Caco-2 (cell line): ENCODE measurements around the gene ERCC6. TPM values are rescaled to one million over a fixed set of nuclear protein-coding genes. Genes with fewer than 3 reads are reported as not detected.

Experiments
- BruUV-seq: library from RNA; stranded (reverse); fragments of 400-500 nt; replicated peaks from 2 replicates; lab custom pipeline; 2021; lab: Mats Ljungman, UMichigan
- CTCF ChIA-PET: fragments of 300-600 bp; sonication (Branson Sonifier 250); formaldehyde crosslinking; loops from one replicate; lab custom pipeline; 2022; ENCODE audit warnings: antibody characterized with exemption; lab: Charles Lee
- POLR2A ChIA-PET: fragments of 300-600 bp; sonication (Branson Sonifier 250); formaldehyde crosslinking; loops from one replicate; lab custom pipeline; 2022; ENCODE audit warnings: antibody characterized with exemption; lab: Charles Lee
- DNase-seq, 2 experiments: peaks; one replicate each; pipeline versions ENCODE4 v3.0.0 to v3.0.0-alpha.2; 2020 to 2022
- H3K27me3 ChIP-seq: replicated peaks from 2 replicates; pipeline ENCODE4 v1.6.0; 2011; ENCODE audit warnings: low read length; ENCODE audit not compliant: control insufficient read depth, insufficient read depth
- H3K36me3 ChIP-seq: 2 replicates; pipeline ENCODE4 v1.5.1; 2011; ENCODE audit warnings: low read length; ENCODE audit not compliant: control insufficient read depth, insufficient read depth
- H3K4me1 ChIP-seq: fragments of 250-450 bp; sonication (Bioruptor Pico); 2 replicates; pipeline ENCODE4 v1.5.1; 2020; ENCODE audit warnings: mild to moderate bottlenecking
- H3K4me3 ChIP-seq: 2 replicates; pipeline ENCODE4 v1.5.1; 2011; ENCODE audit warnings: low read depth, mild to moderate bottlenecking, control low read depth, low read length
- H3K9me3 ChIP-seq: fragments of 250-450 bp; sonication (Bioruptor Pico); 2 replicates; pipeline ENCODE4 v1.5.1; 2020; ENCODE audit warnings: mild to moderate bottlenecking, moderate library complexity
- H3K27ac Mint-ChIP-seq: one replicate; pipeline ENCODE4 v1.8.0; 2022; ENCODE audit warnings: mixed read lengths; ENCODE audit not compliant: unreplicated experiment
- H3K27me3 Mint-ChIP-seq: one replicate; pipeline ENCODE4 v1.8.0; 2022; ENCODE audit warnings: mixed read lengths; ENCODE audit not compliant: insufficient read depth, unreplicated experiment
- H3K36me3 Mint-ChIP-seq: one replicate; pipeline ENCODE4 v1.8.0; 2022; ENCODE audit warnings: mild to moderate bottlenecking, mixed read lengths; ENCODE audit not compliant: insufficient read depth, unreplicated experiment
- H3K4me1 Mint-ChIP-seq: one replicate; pipeline ENCODE4 v1.8.0; 2022; ENCODE audit warnings: low read depth, mixed read lengths; ENCODE audit not compliant: unreplicated experiment
- H3K4me3 Mint-ChIP-seq: one replicate; pipeline ENCODE4 v1.8.0; 2022; ENCODE audit warnings: mild to moderate bottlenecking, moderate library complexity, mixed read lengths; ENCODE audit not compliant: unreplicated experiment
- H3K9me3 Mint-ChIP-seq: one replicate; pipeline ENCODE4 v1.8.0; 2022; ENCODE audit warnings: mixed read lengths; ENCODE audit not compliant: unreplicated experiment
- CTCF ChIP-seq, 2 experiments: fragments of 200-600 bp in 1 of 2; IDR thresholded peaks; 1 replicate in 1 of 2; 2 replicates in 1 of 2; pipeline versions ENCODE4 v1.5.1 to v1.8.0; 2011 to 2022; ENCODE audit warnings: antibody characterized with exemption in 1 of 2, control low read depth in 1 of 2, inconsistent platforms in 1 of 2, low read depth in 1 of 2, low read length in 1 of 2, mild to moderate bottlenecking in 1 of 2, moderate library complexity in 1 of 2; ENCODE audit not compliant: insufficient read depth in 1 of 2, severe bottlenecking in 1 of 2, unreplicated experiment in 1 of 2
- intact Hi-C: fragments of 100-400 bp; cut with micrococcal nuclease; formaldehyde crosslinking; loops from one replicate; pipeline ENCODE4 v1.10.0; 2022; ENCODE audit not compliant: unreplicated experiment
- total RNA-seq: library from RNA; stranded (reverse); gene quantifications from 2 replicates; pipeline ENCODE4 v1.2.3, GENCODE V29; 2022

The ERCC6 gene
- total RNA-seq, 1 experiment from 2014 or later: 30.2 TPM

GRCh38 chr10:49520122-49520775 lies 18.7 kb downstream of the ERCC6 start:
- H3K27me3 Mint-ChIP-seq: no peaks in the 10 kb centered on the region
- TF ChIP-seq CTCF (IDR thresholded peaks at IDR 0.05; ENCODE audit: insufficient read depth in 1 of 2, low read depth in 1 of 2, low read length in 1 of 2, severe bottlenecking in 1 of 2, unreplicated experiment in 1 of 2): no peak
- no peak overlapping the region for H3K4me3 Mint-ChIP-seq
- BruUV-seq: no TSS peak
- intact Hi-C loops: no loop called here
- peaks cover 10% of the 10 kb centered on the region for H3K36me3 Mint-ChIP-seq
- Histone ChIP-seq H3K4me3 (no peak overlapping the region), H3K27me3 (no peaks in the 10 kb centered on the region), H3K4me1 (no peaks in the 10 kb centered on the region), H3K36me3 (peaks cover 7% of the 10 kb centered on the region), H3K9me3 (no peaks in the 10 kb centered on the region)
- CTCF ChIA-PET: interaction anchor here (1.6 to 1.8 kb wide), 3 partner anchors 18 to 140 kb away, joined by 3 to 11 read pairs (median 9); partner anchors contain the start of gene ERCC6
- no peak overlapping the region for H3K27ac Mint-ChIP-seq
- POLR2A ChIA-PET: no interaction called here
- no peak for DNase-seq
- H3K9me3 Mint-ChIP-seq: no peaks in the 10 kb centered on the region
- no peaks in the 10 kb centered on the region for H3K4me1 Mint-ChIP-seq

DNA sequence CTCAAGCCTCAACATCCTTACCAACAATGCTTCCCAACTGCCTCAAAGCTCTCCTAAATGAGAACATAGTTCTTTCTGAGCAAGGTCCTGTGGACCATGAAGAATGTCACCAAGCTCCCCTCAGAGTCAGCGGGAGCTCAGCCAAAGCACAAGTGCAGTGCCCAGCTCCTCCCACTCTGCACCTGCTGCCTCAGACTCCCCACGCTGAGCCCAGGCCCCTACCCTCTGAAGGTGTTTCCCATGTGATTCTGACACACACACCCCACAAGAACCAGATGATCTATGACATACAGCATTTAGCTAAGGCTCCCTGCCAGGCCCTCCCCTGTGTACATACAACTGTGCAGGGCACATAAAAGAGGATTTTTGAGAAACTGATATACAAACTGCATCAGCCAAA lies 19.2 kb downstream of the ERCC6 start:
- no peaks in the 10 kb centered on the region for H3K27me3 ChIP-seq
- H3K4me1 ChIP-seq: no peaks in the 10 kb centered on the region
- BruUV-seq: no TSS peak
- Mint-ChIP-seq H3K27me3 (no peaks in the 10 kb centered on the region), H3K36me3 (peaks cover 15% of the 10 kb centered on the region), H3K4me1 (no peaks in the 10 kb centered on the region), H3K4me3 (no peak overlapping the region), H3K9me3 (no peaks in the 10 kb centered on the region), H3K27ac (no peak overlapping the region)
- ChIA-PET POLR2A (no interaction called here), CTCF (interaction anchor here (0.7 to 1.8 kb wide), 8 partner anchors 9 to 140 kb away, joined by 3 to 52 read pairs (median 4); partner anchors contain the start of gene ERCC6)
- H3K4me3 ChIP-seq: no peak overlapping the region
- DNase-seq: no peak
- peaks cover 7% of the 10 kb centered on the region for H3K36me3 ChIP-seq
- no peak for TF ChIP-seq CTCF (IDR thresholded peaks at IDR 0.05; ENCODE audit: insufficient read depth in 1 of 2, low read depth in 1 of 2, low read length in 1 of 2, severe bottlenecking in 1 of 2, unreplicated experiment in 1 of 2)
- H3K9me3 ChIP-seq: no peaks in the 10 kb centered on the region
- intact Hi-C loops: loop anchor here (1.0 to 10.0 kb wide), 5 partner anchors 100 to 635 kb away; no protein-coding TSS in a partner anchor

DNA sequence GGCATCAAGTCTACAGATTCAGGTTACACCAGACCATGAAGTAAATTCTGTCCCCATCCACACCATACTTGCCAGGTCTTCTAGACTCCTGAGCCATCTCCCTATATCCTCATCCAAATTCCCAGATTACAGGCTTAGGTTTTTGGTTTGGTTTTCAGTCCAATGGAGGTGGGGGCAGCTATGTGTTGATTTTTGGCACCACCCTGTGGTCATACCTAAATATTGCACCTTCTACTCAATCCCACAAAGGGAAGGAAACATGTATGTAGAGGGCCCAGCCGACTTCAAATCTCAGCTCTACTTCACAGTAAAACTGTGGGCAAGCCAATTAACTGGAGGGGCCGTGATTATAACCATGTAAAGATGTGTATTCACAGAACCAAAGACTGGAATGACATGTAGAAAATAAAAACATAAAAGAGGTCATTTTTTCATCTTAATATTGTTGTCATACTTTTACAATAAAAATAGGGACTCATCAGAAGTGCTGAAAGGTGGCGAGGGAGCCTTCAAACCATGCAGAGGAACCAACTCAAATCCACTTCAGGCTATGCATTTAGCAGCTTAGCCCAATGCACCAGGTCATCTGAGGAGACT lies 19.8 kb downstream of the ERCC6 start:
- H3K27ac Mint-ChIP-seq: no peak overlapping the region
- intact Hi-C loops: loop anchor here (1.0 to 10.0 kb wide), 5 partner anchors 100 to 634 kb away; no protein-coding TSS in a partner anchor
- ChIA-PET CTCF (interaction anchor here (0.7 to 1.8 kb wide), 10 partner anchors 8 to 139 kb away, joined by 3 to 52 read pairs (median 4); partner anchors contain the start of gene ERCC6), POLR2A (no interaction called here)
- Histone ChIP-seq H3K27me3 (no peaks in the 10 kb centered on the region), H3K4me1 (no peaks in the 10 kb centered on the region), H3K4me3 (no peak overlapping the region), H3K36me3 (peaks cover 7% of the 10 kb centered on the region; the same call in 1 of the 2 replicates), H3K9me3 (no peaks in the 10 kb centered on the region)
- BruUV-seq: no TSS peak
- peak; percentile 79 to 81 for TF ChIP-seq CTCF (IDR thresholded peaks at IDR 0.05; ENCODE audit: insufficient read depth in 1 of 2, low read depth in 1 of 2, low read length in 1 of 2, severe bottlenecking in 1 of 2, unreplicated experiment in 1 of 2)
- peak in 1 of 2 experiments; percentile 67 for DNase-seq
- no peaks in the 10 kb centered on the region for H3K27me3 Mint-ChIP-seq
- peaks cover 16% of the 10 kb centered on the region for H3K36me3 Mint-ChIP-seq
- H3K4me1 Mint-ChIP-seq: no peaks in the 10 kb centered on the region
- no peak overlapping the region for H3K4me3 Mint-ChIP-seq
- no peaks in the 10 kb centered on the region for H3K9me3 Mint-ChIP-seq
